GM19395 (cell line): Measurements from ENCODE around the gene ZNF653.
"Not testable (repeated sequence)": the region's sequence is repeated elsewhere in the genome, so short reads cannot be mapped to it uniquely, and the experiment has no call there.

Source experiments
- ATAC-seq: cut with Tn5 transposase; IDR thresholded peaks from one replicate; pipeline ENCODE4 v1.9.1; 2021; ENCODE audit warnings: mild to moderate bottlenecking, moderate library complexity; ENCODE audit not compliant: unreplicated experiment

The ZNF653 gene

GRCh38 chr19:11435057-11435832, 70.4 kb downstream of the ZNF653 start, which contains the start of the genes ODAD3 and PRKCSH:
ODAD3 (minus strand) TSS chr19:11435121; CDS start chr19:11435016, 105 bp downstream.
PRKCSH (plus strand) TSS chr19:11435635; CDS start chr19:11436118, 483 bp downstream.
- peak; percentile 87 for ATAC-seq

GRCh38 chr19:11434703-11435056, 71.0 kb downstream of the ZNF653 start:
- ATAC-seq, result peak; percentile 18

GRCh38 chr19:11433526-11433925, 72.1 kb downstream of the ZNF653 start:
- ATAC-seq, result not testable (repeated sequence)
